A549 treated with DMSO at 1 μM for 4 hours (cell line): ENCODE data around the gene ARHGEF12. TPM values are rescaled to one million over a fixed set of nuclear protein-coding genes. Genes with fewer than 3 reads are reported as not detected.

Source experiments
- total RNA-seq: library from RNA; stranded (reverse); fragments of 200-300 nt; extraction: Qiagen RNA extraction; gene quantifications from 5 replicates; pipeline ENCODE4 v1.2.3, GENCODE V29; 2022; ENCODE audit warnings: low read depth

The ARHGEF12 gene, protein sequence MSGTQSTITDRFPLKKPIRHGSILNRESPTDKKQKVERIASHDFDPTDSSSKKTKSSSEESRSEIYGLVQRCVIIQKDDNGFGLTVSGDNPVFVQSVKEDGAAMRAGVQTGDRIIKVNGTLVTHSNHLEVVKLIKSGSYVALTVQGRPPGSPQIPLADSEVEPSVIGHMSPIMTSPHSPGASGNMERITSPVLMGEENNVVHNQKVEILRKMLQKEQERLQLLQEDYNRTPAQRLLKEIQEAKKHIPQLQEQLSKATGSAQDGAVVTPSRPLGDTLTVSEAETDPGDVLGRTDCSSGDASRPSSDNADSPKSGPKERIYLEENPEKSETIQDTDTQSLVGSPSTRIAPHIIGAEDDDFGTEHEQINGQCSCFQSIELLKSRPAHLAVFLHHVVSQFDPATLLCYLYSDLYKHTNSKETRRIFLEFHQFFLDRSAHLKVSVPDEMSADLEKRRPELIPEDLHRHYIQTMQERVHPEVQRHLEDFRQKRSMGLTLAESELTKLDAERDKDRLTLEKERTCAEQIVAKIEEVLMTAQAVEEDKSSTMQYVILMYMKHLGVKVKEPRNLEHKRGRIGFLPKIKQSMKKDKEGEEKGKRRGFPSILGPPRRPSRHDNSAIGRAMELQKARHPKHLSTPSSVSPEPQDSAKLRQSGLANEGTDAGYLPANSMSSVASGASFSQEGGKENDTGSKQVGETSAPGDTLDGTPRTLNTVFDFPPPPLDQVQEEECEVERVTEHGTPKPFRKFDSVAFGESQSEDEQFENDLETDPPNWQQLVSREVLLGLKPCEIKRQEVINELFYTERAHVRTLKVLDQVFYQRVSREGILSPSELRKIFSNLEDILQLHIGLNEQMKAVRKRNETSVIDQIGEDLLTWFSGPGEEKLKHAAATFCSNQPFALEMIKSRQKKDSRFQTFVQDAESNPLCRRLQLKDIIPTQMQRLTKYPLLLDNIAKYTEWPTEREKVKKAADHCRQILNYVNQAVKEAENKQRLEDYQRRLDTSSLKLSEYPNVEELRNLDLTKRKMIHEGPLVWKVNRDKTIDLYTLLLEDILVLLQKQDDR (N-terminal part only)
- total RNA-seq = 14.1 to 20.6 TPM (median 19.3 TPM) in 5 replicates

DNA sequence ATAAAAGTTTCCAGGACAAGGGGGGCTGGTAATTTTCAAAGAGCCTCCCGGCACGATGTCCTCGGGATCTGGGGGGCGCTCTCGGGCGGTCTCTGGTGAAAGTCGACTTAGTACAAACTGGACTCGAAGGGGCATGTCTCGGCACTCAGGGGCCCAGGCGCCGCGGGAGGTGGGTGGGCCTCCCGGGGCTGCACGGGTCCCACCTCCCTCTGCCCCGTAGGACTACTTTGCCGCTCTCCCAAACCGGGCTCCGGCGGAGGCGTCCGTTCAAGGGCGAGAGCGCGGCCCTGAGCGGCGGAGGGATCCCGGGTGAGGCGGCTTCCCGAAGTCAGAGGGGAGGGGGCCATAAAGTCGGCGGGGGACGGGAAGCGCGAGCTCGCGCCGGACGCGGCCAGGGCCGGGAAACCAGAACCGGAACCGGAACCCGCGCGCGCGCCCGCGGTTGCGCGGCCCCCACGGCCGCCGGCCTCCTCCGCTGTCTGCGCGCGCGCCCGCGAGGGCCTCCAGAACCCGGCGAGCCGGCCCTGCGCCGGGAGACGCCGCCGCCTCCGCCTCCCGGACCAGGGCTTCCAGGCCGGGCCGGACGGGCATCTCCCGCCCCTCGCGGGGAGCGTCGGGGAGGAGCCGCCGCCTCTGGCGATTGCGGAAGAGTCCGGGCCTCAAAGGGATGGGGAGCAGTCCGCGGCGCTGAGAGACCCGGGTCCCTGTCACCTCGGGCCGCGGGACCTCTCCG is at the start of gene ARHGEF12:
TSS of gene ARHGEF12 (plus strand) at position 506 of the 733 bp plus-strand sequence. CDS start 831 bp downstream, outside the sequence.

DNA sequence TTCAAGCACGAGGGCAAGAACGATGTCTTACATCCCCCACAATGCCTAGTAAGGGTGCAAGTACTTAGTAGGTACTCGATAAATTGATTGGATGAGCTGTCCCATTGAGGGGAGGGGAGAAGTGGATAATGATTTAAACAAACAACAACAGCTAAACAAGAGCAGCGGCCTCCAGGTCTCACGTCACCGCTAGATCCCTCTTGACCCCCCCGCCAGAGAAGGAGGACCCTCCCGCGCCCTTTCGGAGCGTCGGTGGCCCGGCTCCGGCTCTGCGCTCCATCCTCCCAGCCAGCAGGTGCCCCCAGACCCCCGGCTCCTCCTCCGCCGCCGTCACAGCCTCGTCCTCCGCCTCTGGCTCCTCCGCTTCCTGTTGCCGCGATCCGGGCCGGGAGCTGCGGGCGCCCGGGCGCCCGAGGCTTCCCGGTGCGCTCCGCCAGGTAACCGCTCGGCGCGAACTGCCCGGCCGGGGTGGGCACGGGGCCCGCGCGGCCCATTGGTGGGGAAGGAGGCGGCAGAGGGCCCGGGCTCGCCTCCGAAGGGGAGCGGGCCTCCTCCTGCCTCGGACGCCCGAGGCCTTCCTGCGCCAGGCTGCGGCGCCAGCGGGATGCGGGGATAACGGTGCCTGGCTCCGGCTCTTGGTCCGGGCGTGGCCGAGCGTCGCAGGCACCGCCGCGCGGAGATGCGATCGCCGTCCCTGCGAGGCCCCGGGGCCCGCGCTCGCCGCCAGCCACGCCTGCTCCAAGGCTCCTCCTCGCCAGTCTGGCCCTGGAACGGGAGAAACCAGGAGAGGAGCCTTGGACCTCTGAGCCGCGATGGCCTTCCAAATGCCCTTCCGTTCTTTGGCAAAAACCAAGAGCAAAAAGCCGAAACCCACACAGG is 11.0 kb upstream of the ARHGEF12 start, which contains the start of gene TLCD5:
TSS of gene TLCD5 (plus strand) at position 368 of the 879 bp plus-strand sequence. CDS start 2,143 bp downstream, outside the sequence.

DNA sequence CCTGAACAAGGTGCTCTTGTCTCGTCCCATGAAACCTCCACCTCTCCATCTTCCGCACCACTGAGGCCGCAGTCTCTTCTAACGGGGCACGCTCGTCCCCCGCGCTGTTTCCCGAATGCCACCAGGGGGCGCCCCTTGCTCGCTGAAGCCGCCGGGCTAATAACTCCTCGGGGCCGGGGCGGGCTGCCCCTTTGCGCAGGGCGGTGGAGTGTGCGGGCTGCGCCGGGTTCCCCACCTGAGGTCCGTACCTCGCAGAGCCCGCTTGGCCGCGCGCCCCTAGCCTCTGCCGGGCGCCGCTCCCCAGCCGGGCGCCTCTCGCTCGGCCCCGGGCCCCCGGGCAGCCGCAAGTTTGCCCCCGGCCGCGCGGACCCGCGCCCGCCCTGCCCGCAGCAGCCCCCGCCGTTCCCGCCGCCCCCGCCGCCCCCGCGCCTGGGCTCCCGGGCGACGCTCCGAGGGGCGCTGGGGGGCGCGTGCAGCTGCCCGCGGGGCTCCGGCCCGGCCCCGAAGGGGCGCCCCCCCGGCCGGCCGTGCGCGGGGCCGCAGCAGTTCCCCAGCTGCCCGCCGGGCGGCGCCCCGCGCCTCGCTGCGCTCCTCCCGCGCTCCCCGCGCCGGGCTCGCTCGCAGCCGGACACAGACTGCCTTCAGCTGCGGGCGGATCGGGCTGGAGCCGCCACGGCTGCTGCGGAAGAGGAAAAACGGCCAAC is 175.1 kb downstream of the ARHGEF12 start, which contains the start of gene GRIK4:
TSS of gene GRIK4 (plus strand) at position 633 of the 704 bp plus-strand sequence. CDS start 148,571 bp downstream, outside the sequence.

Other genes starting within 250 kb of the ARHGEF12 start
- gene TRIM29, start 198.3 kb upstream of the ARHGEF12 start, total RNA-seq = 5.0 to 6.7 TPM (median 5.6 TPM) in 5 replicates
- gene OAF, start 125.4 kb upstream of the ARHGEF12 start, total RNA-seq = 8.6 to 12.3 TPM (median 10.2 TPM) in 5 replicates
- gene POU2F3, start 96.3 kb upstream of the ARHGEF12 start, total RNA-seq = not detected in 5 replicates
- 5.7 to 7.9 TPM (median 7.6 TPM) in 5 replicates for gene TLCD5, start 11.1 kb upstream of the ARHGEF12 start, total RNA-seq
- 0.02 TPM in 2 of 5 replicates, not detected in the others for gene GRIK4, start 175.3 kb downstream of the ARHGEF12 start, total RNA-seq